HG02852 (cell line): Measurements from ENCODE around the gene PDGFB.
"Not testable (repeated sequence)": the region's sequence is repeated elsewhere in the genome, so short reads cannot be mapped to it uniquely, and the experiment has no call there.

ENCODE experiments used
- ATAC-seq: cut with Tn5 transposase; IDR thresholded peaks from one replicate; pipeline ENCODE4 v1.9.1; 2021; ENCODE audit warnings: mild to moderate bottlenecking, moderate library complexity; ENCODE audit not compliant: unreplicated experiment

PDGFB gene

GRCh38 chr22:39229075-39229474, 15.7 kb downstream of the PDGFB start:
- ATAC-seq, result no peak

GRCh38 chr22:39227542-39228272, 17.1 kb downstream of the PDGFB start:
- ATAC-seq, result no peak

- ATAC-seq, result no peak
Observed at GRCh38 chr22:39226353-39226752, 18.4 kb downstream of the PDGFB start.

GRCh38 chr22:39225591-39225990, 19.2 kb downstream of the PDGFB start:
- no peak for ATAC-seq

DNA sequence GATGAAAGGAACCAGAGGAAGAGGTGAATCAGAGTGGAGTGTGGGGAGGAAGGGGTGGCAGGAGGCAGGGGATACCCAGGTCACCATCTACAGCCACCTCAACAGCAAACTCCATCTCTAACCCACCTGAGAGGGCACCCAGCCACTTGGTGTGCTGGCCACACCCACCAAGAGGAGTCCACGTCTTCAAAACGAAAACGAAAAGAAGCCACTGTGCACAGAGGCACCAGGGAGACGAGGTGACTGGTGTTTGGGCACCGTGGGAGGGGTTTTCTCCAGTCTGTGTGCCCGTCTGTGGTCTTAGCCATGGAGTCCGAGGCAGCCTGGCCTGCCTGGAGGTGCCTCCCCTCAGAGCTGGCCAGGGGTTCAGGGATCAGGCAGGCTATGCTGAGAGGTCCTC, 20.2 kb downstream of the PDGFB start:
- no peak for ATAC-seq

DNA sequence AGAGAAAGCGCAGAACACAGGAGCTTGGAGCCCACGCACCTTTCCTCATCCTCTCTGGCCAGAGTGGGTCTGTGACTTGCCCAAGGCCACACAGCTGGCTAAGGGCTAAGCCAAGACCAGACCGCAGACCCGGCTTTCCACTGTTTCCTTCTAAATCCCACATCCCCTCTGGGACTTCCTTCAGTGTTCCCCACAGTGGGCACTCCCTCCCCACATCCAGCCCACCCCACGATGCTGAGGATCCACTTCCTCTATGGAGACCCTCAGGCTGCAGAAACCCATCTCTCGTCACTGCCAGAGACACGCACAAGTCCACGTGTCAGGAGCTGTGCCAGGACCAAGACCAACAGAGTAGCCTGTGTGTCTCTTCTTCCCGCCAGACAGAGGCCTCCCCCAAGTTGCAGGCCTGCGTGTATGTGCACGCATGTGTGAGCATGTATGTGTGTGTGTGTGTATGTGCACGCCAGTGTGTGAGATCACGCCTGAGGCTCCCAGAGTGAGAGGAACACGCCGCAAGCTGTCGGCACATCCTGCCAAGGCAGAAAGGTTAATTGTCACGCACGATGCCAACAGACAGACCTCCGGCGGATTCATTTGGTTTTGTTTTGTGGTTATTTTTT, 21.6 kb downstream of the PDGFB start:
- ATAC-seq, result no peak

DNA sequence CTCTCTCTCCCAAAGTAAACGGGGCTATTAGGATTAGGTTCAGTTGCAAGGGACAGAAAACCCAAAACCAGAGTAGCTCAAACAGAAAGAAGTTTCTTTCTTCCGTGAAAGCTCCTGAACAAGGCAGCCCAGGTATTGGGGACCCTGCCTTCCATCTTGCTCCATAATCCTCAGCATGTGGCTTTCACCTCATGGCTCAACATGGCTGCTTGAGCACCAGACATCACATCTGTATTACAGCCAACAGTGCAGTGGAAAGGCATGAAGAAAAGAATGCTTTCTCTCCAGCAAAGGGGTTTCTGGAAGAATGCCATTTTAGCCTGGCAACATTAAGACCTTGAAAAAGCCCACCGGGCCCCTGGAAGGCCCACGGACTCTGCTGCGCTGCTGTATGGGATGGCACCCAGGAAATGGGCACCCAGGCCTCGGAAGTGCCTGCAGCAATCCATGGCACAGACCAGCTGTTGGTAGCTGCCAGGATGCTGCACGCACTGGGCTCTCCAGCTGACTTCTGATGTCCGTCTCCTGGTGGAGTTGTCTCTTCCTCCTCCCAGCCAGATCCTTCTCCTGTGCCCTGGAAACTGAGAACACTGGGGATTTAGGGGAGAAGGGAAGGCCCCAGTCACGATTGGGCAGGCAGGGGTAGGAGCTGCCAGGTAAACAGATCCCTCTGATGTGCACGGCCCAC, 22.6 kb downstream of the PDGFB start:
- ATAC-seq, result no peak

GRCh38 chr22:39220890-39221850, 23.6 kb downstream of the PDGFB start:
- ATAC-seq, result no peak

- no peak for ATAC-seq
Observed at GRCh38 chr22:39220450-39220849, 24.3 kb downstream of the PDGFB start.

DNA sequence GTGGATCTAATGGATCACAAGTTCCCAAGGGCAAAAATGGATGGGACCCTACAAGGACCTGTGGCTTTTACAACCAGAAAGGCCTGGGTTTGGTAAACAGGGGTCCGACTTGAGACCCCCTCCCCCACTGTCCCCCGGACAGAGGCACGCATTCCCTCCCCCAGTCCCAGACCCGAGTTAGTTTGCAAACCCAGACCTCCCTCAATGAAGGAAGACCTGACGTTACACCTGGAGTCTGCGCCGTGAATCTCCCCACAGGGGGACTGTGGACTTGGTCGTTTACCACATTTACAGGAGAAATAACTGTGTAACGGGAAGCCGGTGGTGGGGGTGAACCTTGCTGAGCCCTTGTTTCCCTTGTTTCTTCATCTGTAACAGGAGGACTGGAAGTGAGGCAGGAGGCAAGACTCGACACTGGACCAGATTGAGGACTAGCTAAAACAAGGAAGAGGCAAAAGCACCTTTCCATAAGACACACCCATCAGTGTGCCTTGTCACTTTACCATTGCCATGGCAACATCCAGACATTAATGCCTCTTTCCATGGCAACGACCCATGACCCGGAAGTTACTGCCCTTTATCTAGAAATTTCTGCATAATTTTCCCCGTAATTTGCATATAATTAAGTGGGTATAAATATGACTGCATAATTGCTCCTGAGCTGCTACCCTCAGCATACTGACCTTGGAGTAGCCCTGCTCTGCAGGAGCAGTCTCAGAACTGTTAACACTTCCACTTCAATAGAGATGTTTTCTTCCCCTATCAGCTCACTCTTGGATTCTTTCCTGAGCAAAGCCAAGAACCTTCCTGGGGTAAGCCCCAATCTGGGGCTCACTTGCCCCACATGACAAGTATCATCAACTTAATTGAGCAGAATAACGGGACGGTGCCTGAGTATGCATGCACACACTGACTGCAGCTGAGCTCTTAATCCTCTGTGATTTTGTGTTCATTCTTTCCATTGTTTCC, 25.4 kb downstream of the PDGFB start:
- ATAC-seq, result no peak

DNA sequence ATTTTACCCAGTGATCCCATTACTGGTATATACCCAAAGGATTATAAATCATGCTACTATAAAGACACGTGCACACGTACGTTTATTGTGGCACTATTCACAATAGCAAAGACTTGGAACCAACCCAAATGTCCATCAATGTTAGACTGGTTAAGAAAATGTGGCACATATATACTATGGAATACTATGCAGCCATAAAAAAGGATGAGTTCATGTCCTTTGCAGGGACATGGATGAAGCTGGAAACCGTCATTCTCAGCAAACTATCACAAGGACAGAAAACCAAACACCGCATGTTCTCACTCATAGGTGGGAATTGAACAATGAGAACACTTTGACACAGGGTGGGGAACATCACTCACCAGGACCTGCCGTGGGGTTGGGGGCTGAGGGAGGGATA, 26.4 kb downstream of the PDGFB start:
- ATAC-seq, result not testable (repeated sequence)

GRCh38 chr22:39216143-39216490, 28.7 kb downstream of the PDGFB start:
- no peak for ATAC-seq

DNA sequence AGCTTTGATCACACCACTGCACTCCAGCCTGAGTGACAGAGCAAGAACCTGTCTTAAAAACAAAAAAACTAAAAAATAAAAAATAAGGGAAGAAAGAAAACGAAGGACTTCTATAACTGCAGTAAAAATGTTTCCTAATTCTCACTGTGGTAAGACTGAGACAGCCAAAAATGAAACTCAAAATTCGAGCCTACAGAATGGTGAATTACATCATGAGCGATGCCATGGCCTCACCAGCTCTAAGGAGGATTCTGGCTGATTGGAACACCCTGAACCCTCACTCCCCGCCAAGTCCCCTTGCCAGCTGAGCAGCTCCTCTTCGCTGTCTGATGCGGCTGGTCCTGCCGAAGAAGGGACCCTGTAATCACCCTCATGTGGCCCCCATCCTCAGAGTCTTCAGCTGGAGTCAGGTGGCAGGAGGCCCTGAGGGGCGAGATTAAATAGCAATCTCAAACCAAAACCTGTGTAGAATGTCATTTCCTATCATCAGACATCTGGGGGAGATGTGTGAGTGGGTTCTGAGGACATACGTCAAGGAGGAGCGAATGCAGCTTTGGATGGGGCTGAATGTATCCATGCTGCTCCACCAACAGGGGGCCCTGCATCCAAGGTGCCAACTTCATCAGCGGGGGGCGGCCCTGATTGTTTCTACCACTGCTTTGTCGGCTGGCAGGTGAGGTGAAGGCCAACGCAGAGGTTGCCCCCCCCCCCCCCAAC, 29.2 kb downstream of the PDGFB start:
- ATAC-seq, result no peak

GRCh38 chr22:39215070-39215396, 29.7 kb downstream of the PDGFB start:
- ATAC-seq, result no peak

DNA sequence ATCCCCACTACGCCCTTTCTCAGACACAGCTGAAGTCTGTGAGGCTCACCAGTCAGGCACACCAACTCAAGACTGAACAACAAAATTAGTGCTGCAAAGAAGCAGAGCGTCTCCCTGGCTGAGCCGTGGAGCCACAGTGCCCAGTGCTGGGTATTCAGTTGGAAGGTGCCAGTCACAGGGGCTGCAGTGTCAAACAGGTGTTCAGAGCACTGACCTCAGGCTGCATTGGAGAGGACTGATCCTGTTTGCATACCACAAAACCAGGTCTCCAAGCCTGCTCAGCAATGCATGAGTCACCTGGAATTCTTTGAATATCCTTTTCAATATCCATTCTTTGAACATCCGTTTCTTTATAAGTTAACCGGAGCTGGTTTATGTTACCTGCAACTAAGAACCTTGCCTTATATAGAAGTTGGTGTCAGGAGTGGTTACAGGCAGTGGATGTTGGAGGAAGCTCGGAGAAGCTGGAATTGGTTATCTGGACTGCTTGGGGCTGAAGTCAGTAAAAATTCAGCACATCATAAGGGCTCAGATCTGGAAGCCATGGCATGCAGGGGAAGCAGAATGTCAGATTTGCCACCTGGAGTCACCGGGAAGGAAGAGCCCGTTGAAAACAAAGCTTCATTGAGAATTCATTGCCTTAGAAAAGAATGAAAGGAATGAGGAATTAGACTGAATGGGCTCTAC, 30.3 kb downstream of the PDGFB start:
- no peak for ATAC-seq

- ATAC-seq, result no peak
Observed at GRCh38 chr22:39214006-39214382, 30.8 kb downstream of the PDGFB start.

DNA sequence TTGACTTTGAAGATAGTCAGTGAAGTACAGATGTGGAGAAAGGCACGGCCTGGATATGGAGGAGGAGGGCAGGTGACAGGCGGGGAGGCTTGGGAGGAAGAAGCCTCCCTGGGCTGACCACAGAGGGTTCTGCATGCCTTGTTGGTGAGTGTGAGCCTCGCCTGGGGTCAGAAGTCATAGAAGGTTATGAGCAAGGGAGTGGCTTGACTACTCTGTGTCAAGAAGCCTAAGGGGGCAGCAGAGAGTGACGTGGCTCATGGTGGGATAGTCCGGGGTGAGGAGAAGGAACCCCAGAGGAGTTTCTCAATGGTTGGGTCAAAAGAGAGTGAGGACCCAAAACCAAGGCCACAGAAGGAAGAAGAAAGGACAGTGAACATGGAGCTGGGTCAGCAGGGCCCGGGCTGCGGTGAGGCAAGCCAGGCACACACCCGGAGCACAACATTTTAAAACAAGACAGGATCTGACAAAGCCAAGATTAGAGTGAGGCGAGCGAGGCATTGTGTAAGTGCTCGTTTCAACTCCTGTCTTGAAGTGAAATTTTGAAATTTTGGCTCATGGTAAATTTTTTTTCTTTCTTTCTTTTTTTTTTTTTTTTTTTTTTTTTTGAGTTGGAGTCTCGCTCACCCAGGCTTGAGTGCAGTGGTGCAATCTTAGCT, 31.9 kb downstream of the PDGFB start:
- ATAC-seq, result no peak

GRCh38 chr22:39209756-39210155, 35.0 kb downstream of the PDGFB start:
- ATAC-seq, result no peak
